Measurements from ENCODE around the gene EPB41L4B.

DNA sequence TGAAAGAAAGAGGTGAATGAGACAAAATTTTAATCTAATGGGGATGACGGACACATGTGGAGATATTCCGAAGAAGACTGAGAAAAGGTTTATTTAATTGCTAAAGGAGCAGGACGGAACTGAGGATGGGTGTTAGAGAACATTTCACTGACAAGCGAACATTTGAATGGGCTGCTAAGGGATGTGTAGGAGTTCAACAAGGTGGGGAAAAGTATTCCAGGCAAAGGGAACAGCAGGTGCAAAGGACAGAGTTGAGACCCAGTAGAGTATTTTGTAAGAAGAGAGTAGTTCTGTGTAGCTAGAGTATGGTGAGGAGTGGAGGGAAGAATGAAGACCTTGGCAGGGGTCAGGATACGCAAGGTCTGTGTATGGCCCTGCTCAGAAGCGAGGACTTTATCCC is 106.4 kb downstream of the EPB41L4B start:
- no peak for TF ChIP-seq POLR2AphosphoS5 (IDR thresholded peaks at IDR 0.05; ENCODE audit: insufficient read depth in 1 of 2, low read depth in 1 of 2)
- TF ChIP-seq, protein P1, sequence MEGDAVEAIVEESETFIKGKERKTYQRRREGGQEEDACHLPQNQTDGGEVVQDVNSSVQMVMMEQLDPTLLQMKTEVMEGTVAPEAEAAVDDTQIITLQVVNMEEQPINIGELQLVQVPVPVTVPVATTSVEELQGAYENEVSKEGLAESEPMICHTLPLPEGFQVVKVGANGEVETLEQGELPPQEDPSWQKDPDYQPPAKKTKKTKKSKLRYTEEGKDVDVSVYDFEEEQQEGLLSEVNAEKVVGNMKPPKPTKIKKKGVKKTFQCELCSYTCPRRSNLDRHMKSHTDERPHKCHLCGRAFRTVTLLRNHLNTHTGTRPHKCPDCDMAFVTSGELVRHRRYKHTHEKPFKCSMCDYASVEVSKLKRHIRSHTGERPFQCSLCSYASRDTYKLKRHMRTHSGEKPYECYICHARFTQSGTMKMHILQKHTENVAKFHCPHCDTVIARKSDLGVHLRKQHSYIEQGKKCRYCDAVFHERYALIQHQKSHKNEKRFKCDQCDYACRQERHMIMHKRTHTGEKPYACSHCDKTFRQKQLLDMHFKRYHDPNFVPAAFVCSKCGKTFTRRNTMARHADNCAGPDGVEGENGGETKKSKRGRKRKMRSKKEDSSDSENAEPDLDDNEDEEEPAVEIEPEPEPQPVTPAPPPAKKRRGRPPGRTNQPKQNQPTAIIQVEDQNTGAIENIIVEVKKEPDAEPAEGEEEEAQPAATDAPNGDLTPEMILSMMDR (IDR thresholded peaks at IDR 0.05), result no peak
- no peak for TF ChIP-seq POLR2A (IDR thresholded peaks at IDR 0.05)
